T-helper 1 cell (primary cell): ENCODE measurements around the gene DUSP22.

Source experiments
- DNase-seq, 5 donors: peaks; one replicate each; pipeline ENCODE4 v3.0.0-alpha.2; 2012 to 2020

DUSP22 gene

GRCh38 chr6:397604-398003 lies 105.3 kb downstream of the DUSP22 start:
- DNase-seq, result no peak

GRCh38 chr6:398065-398464 lies 105.8 kb downstream of the DUSP22 start:
- no peak for DNase-seq

- no peak for DNase-seq
These were observed 106.3 kb downstream of the DUSP22 start for GRCh38 chr6:398558-399078.

GRCh38 chr6:399785-400534 lies 107.7 kb downstream of the DUSP22 start:
- DNase-seq, result peak in 3 of 5 donors; percentile 20 to 84 (median 35)

- DNase-seq, result no peak
These were observed 108.5 kb downstream of the DUSP22 start for GRCh38 chr6:400815-401214.
